GM12878 (cell line): Measurements from ENCODE around the gene LIG3. TPM values are rescaled to one million over a fixed set of nuclear protein-coding genes. Genes with fewer than 3 reads are reported as not detected.

Source experiments
- ATAC-seq: fragments of 200-7000 bp; cut with Tn5 transposase; 3 replicates; pipeline ENCODE4 v1.9.1; 2020; ENCODE audit warnings: mild to moderate bottlenecking, moderate library complexity
- BruUV-seq: library from RNA; stranded (reverse); fragments of 400-500 nt; replicated peaks from 2 replicates; lab custom pipeline; 2021; lab: Mats Ljungman, UMichigan
- CTCF ChIA-PET: fragments of 300-600 bp; sonication (Branson Sonifier 250); formaldehyde crosslinking; extraction: SDS; loops from one replicate; lab custom pipeline; 2021; ENCODE audit warnings: inconsistent platforms; lab: Yijun Ruan, JAX
- POLR2A ChIA-PET: fragments of 350-600 bp; formaldehyde crosslinking; extraction: SDS; loops from one replicate; lab custom pipeline; 2021; ENCODE audit warnings: inconsistent platforms; lab: Charles Lee
- RAD21 ChIA-PET: fragments of 300-600 bp; sonication (Branson Sonifier 250); formaldehyde crosslinking; loops from one replicate; lab custom pipeline; 2023; ENCODE audit warnings: antibody characterized with exemption; ENCODE audit not compliant: unreplicated experiment; lab: Charles Lee
- SMC1A ChIA-PET: fragments of 300-600 bp; sonication (Branson Sonifier 250); formaldehyde crosslinking; loops from one replicate; lab custom pipeline; 2023; ENCODE audit not compliant: unreplicated experiment, uncharacterized antibody; lab: Charles Lee
- DNase-seq: peaks from one replicate; pipeline ENCODE4 v3.0.0-alpha.2; 2011; ENCODE audit warnings: low read depth, low spot score
- FAIRE-seq: peaks from 3 replicates; lab custom pipeline; 2011; peaks lifted over from hg19 to GRCh38; lab: Jason Lieb, UNC
- H2AFZ ChIP-seq: 2 replicates; pipeline ENCODE4 v1.6.0; 2011; ENCODE audit warnings: low read depth, low read length, control low read depth; ENCODE audit not compliant: control insufficient read depth
- H3K27ac ChIP-seq: 2 replicates; pipeline ENCODE4 v1.5.1; 2011; ENCODE audit warnings: control low read depth; ENCODE audit not compliant: control insufficient read depth, insufficient read depth
- H3K27me3 ChIP-seq, 2 experiments: replicated peaks in 1 of 2; 2 replicates each; pipeline versions ENCODE4 v1.6.0 to v1.6.1; 2011; ENCODE audit warnings: low read length in 1 of 2; ENCODE audit not compliant: control insufficient read depth in 2 of 2, insufficient read depth in 2 of 2
- H3K36me3 ChIP-seq, 2 experiments: 2 replicates each; pipeline ENCODE4 v1.5.1; 2011; ENCODE audit warnings: low read length in 1 of 2; ENCODE audit not compliant: control insufficient read depth in 2 of 2, insufficient read depth in 2 of 2
- H3K4me1 ChIP-seq: 2 replicates; pipeline ENCODE4 v1.6.1; 2011; ENCODE audit warnings: mild to moderate bottlenecking, low read length, moderate library complexity, mixed read lengths; ENCODE audit not compliant: control insufficient read depth, insufficient read depth
- H3K4me2 ChIP-seq: 2 replicates; pipeline ENCODE4 v1.6.0; 2011; ENCODE audit warnings: control low read depth; ENCODE audit not compliant: control insufficient read depth, insufficient read depth
- H3K4me3 ChIP-seq: fragments of 200-600 bp; sonication (generic); 2 replicates; pipeline ENCODE4 v1.5.1; 2016
- H3K79me2 ChIP-seq: 2 replicates; pipeline ENCODE4 v1.6.0; 2011; ENCODE audit warnings: low read length; ENCODE audit not compliant: control insufficient read depth, insufficient read depth
- H3K9ac ChIP-seq: 2 replicates; pipeline ENCODE4 v1.8.0; 2011; ENCODE audit warnings: low read length, control low read depth, mixed read lengths; ENCODE audit not compliant: control insufficient read depth, insufficient read depth
- H3K9me3 ChIP-seq: replicated peaks from 3 replicates; pipeline ENCODE4 v1.5.1; 2011; ENCODE audit warnings: mild to moderate bottlenecking, low read length; ENCODE audit not compliant: control insufficient read depth, insufficient read depth
- H4K20me1 ChIP-seq: 2 replicates; pipeline ENCODE4 v1.6.0; 2011; ENCODE audit not compliant: control insufficient read depth, insufficient read depth
- BCL11A ChIP-seq: IDR thresholded peaks from 2 replicates; pipeline ENCODE4 v1.6.1; 2011; ENCODE audit warnings: low read depth, low read length
- CREM ChIP-seq: IDR thresholded peaks from 2 replicates; pipeline ENCODE4 v1.6.1; 2014; ENCODE audit warnings: antibody characterized with exemption, low read depth
- HCFC1 ChIP-seq: fragments of 150-350 bp; IDR thresholded peaks from 2 replicates; pipeline ENCODE4 v1.6.1; 2014; ENCODE audit warnings: low read length
- JUNB ChIP-seq: IDR thresholded peaks from 2 replicates; pipeline ENCODE4 v1.6.1; 2016; ENCODE audit warnings: antibody characterized with exemption, mild to moderate bottlenecking
- MEF2A ChIP-seq: IDR thresholded peaks from 2 replicates; pipeline ENCODE4 v1.6.1; 2011; ENCODE audit warnings: low read depth, mild to moderate bottlenecking, low read length, moderate library complexity; ENCODE audit not compliant: insufficient read depth
- RAD51 ChIP-seq: fragments of 450-650 bp; IDR thresholded peaks from 2 replicates; pipeline ENCODE4 v1.6.1; 2016; ENCODE audit warnings: moderate library complexity, mild to moderate bottlenecking, inconsistent platforms
- SIN3A ChIP-seq: IDR thresholded peaks from 2 replicates; pipeline ENCODE4 v1.6.1; 2012; ENCODE audit warnings: low read depth, low read length, improper control_type of control experiment
- WRNIP1 ChIP-seq: IDR thresholded peaks from 2 replicates; pipeline ENCODE4 v1.6.1; 2011; ENCODE audit warnings: low read depth, low read length, improper control_type of control experiment, borderline replicate concordance
- WGBS: methylation state at CpG from one replicate; pipeline ENCODE4 v1.1.6; 2016; ENCODE audit warnings: low lambda C conversion rate; ENCODE audit not compliant: insufficient replicate concordance, insufficient coverage; ENCODE audit errors: missing lambda C conversion rate; 5-methylcytosine and 5-hydroxymethylcytosine counted together
- in situ Hi-C: fragments of 300-500 bp; cut with MboI; formaldehyde crosslinking; loops from 9 replicates; pipeline ENCODE4 v1.14.3; 2018; ENCODE audit warnings: mixed read lengths
- intact Hi-C: fragments of 100-400 bp; cut with micrococcal nuclease; formaldehyde crosslinking; loops from one replicate; pipeline ENCODE4 v1.14.2; 2022; ENCODE audit not compliant: unreplicated experiment
- polyA plus RNA-seq, 11 experiments: library from polyadenylated mRNA; depleted of rRNA in 4 of 11; unstranded in 6 of 11; stranded (reverse) in 5 of 11; fragments of >200 nt; fragmentation: Nextera tagmentation in 4 of 11; fragmentation: Illumina TruSeq in 1 of 11; extraction: Ambion mirVana in 4 of 11; extraction: Trizol in 1 of 11; gene quantifications; 1 replicate in 1 of 11; 2 replicates in 10 of 11; pipeline versions ENCODE4 v1.2.1 to v1.2.3, GENCODE V29; 2011 to 2016; ENCODE audit warnings: inconsistent platforms in 2 of 11, missing spikeins in 2 of 11, low read depth in 1 of 11
- total RNA-seq, 4 experiments: library from RNA; depleted of rRNA in 3 of 4; stranded (reverse); fragments of >200 nt in 3 of 4; fragmentation: Illumina TruSeq in 1 of 4; extraction: Trizol in 1 of 4; gene quantifications; 2 replicates each; pipeline versions ENCODE4 v1.2.1 to v1.2.3, GENCODE V29; 2013 to 2021
- TF ChIP-seq, protein P1 (sequence below): IDR thresholded peaks from 2 replicates; pipeline ENCODE4 v1.6.1; 2012; ENCODE audit warnings: low read depth, low read length, improper control_type of control experiment
- TF ChIP-seq, protein P2 (sequence below): fragments of 150-350 bp; IDR thresholded peaks from 2 replicates; pipeline ENCODE4 v1.6.1; 2014; ENCODE audit warnings: mild to moderate bottlenecking, low read depth, low read length
- TF ChIP-seq, protein P3 (sequence below): fragments of 450-650 bp; IDR thresholded peaks from 2 replicates; pipeline ENCODE4 v1.6.1; 2017; ENCODE audit warnings: mild to moderate bottlenecking

Gene LIG3
- total and polyA plus RNA-seq, 10 of the 15 experiments (the other 5 are each of a cell fraction or from before 2014, with no cell fraction given), result 6.5 to 45.4 (median 31.0) TPM

GRCh38 chr17:35053204-35053603 lies 72.9 kb downstream of the LIG3 start (continued):
- TF ChIP-seq, protein P1, sequence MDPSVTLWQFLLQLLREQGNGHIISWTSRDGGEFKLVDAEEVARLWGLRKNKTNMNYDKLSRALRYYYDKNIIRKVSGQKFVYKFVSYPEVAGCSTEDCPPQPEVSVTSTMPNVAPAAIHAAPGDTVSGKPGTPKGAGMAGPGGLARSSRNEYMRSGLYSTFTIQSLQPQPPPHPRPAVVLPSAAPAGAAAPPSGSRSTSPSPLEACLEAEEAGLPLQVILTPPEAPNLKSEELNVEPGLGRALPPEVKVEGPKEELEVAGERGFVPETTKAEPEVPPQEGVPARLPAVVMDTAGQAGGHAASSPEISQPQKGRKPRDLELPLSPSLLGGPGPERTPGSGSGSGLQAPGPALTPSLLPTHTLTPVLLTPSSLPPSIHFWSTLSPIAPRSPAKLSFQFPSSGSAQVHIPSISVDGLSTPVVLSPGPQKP, result no peak
- TF ChIP-seq JUNB (no peak), HCFC1 (no peak), SIN3A (no peak), BCL11A (no peak), MEF2A (no peak), RAD51 (no peak), CREM (no peak), WRNIP1 (no peak)
- TF ChIP-seq, protein P2, sequence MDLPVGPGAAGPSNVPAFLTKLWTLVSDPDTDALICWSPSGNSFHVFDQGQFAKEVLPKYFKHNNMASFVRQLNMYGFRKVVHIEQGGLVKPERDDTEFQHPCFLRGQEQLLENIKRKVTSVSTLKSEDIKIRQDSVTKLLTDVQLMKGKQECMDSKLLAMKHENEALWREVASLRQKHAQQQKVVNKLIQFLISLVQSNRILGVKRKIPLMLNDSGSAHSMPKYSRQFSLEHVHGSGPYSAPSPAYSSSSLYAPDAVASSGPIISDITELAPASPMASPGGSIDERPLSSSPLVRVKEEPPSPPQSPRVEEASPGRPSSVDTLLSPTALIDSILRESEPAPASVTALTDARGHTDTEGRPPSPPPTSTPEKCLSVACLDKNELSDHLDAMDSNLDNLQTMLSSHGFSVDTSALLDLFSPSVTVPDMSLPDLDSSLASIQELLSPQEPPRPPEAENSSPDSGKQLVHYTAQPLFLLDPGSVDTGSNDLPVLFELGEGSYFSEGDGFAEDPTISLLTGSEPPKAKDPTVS, result no peak

GRCh38 chr17:35056013-35056412 lies 75.7 kb downstream of the LIG3 start:
- ChIA-PET CTCF (interaction anchor here (1.9 kb wide), 1 partner anchor 63 kb away, joined by 5 read pairs; no protein-coding TSS in a partner anchor), SMC1A (interaction anchor here (3.0 to 20.5 kb wide), 3 partner anchors 9 to 28 kb away, joined by 15 to 534 read pairs (median 221); partner anchors contain the start of gene RFFL), POLR2A (interaction anchor here (0.9 kb wide), 1 partner anchor 9 kb away, joined by 3 read pairs; no protein-coding TSS in a partner anchor), RAD21 (no interaction called here)
- no peak for ATAC-seq
- no peak overlapping the region for H3K4me3 ChIP-seq
- H3K36me3 ChIP-seq, result peaks cover 2 to 3% of the 10 kb centered on the region in 2 experiments; a peak in 3 of 4 replicates
- H3K4me2 ChIP-seq, result no peak overlapping the region
- BruUV-seq, result no TSS peak
- H3K4me1 ChIP-seq, result peaks cover 11% of the 10 kb centered on the region
- H3K27ac ChIP-seq, result no peak overlapping the region
- no peak for FAIRE-seq
- H4K20me1 ChIP-seq, result no peaks in the 10 kb centered on the region
- TF ChIP-seq WRNIP1, result no peak
- TF ChIP-seq, protein P3, sequence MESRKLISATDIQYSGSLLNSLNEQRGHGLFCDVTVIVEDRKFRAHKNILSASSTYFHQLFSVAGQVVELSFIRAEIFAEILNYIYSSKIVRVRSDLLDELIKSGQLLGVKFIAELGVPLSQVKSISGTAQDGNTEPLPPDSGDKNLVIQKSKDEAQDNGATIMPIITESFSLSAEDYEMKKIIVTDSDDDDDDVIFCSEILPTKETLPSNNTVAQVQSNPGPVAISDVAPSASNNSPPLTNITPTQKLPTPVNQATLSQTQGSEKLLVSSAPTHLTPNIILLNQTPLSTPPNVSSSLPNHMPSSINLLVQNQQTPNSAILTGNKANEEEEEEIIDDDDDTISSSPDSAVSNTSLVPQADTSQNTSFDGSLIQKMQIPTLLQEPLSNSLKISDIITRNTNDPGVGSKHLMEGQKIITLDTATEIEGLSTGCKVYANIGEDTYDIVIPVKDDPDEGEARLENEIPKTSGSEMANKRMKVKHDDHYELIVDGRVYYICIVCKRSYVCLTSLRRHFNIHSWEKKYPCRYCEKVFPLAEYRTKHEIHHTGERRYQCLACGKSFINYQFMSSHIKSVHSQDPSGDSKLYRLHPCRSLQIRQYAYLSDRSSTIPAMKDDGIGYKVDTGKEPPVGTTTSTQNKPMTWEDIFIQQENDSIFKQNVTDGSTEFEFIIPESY, result no peak
- TF ChIP-seq, protein P1, result no peak
- H3K79me2 ChIP-seq, result peaks cover 26% of the 10 kb centered on the region
- intact Hi-C loops, result no loop called here
- H3K9ac ChIP-seq, result no peak overlapping the region
- no peak for DNase-seq
- in situ Hi-C loops, result no loop called here
- no peaks in the 10 kb centered on the region for H3K27me3 ChIP-seq
- no peaks in the 10 kb centered on the region for H3K9me3 ChIP-seq
- WGBS, result 70% methylated on average over 3 of the region's 3 CpGs
- no peak overlapping the region for H2AFZ ChIP-seq
